ENCODE data around the gene AGO3. TPM values are rescaled to one million over a fixed set of nuclear protein-coding genes. Genes with fewer than 3 reads are reported as not detected.

The AGO3 gene
- total RNA-seq, 1 donor, result 17.2 TPM

DNA sequence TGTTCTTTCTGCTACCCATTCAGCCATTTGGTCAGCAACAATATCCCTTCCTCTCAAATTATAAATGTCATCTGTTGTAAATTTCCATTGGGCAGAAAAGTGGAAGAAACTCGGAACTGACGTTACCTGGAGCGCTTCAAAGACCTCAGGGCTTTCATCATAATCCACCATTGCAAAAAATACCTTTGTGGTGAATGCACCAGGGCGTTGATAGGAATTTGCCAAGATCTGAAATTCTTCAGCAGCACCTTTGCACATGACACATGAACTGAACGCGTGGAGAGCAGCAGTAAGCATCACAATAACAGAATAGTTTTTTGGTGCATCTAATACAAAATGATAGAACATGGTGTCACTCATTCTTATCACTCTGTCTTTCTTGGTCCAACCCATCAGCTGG, 149.9 kb downstream of the AGO3 start:
- no peak for DNase-seq (ENCODE audit: low read depth in 2 of 3, low spot score in 2 of 3)

DNA sequence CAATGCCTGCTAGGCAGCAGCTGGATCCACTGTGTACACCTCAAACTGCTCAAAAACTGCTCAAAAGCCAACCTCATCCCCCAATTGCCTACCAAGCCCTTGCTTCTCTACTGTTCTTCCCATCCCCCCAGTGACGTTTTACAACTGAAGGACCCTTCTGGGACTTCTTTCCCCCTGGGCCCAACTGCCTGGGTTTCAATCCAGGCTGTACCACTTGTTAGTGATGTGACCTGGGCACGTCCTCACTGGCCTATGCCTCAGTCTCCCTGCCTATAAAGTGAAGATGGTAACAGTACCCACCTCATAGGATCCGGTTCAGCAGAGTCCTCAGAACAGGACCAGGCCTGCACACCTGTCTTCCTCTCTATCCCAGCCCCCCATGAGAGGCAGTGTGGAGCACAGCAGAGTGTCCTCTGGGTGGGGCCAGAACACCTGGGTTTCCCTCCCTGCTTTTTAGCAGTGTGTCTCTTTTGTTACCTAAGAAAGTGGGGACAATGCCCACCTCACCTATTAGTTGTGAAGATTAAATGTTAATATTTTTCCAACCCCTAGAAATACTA, 151.1 kb downstream of the AGO3 start:
- no peak for DNase-seq (ENCODE audit: low read depth in 2 of 3, low spot score in 2 of 3)

DNA sequence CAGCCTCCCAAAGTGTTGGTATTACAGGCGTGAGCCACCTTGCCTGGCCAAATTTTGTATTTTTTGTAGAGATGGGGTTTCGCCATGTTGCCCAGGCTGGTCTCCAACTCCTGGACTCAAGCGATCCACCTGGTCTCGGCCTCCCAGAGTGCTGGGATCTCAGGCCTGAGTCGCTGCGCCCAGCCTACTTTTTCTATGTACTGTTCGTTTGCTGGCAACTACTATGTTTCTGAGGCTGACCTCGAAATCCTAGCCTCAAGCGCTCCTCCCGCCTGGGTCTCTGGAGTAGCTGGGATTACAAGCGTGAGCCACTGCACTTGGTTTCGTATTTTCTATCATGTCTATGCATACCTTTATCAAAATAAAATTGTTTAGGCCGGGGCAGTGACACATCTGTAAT, 152.3 kb downstream of the AGO3 start:
- DNase-seq (ENCODE audit: low read depth in 2 of 3, low spot score in 2 of 3), result no peak

DNA sequence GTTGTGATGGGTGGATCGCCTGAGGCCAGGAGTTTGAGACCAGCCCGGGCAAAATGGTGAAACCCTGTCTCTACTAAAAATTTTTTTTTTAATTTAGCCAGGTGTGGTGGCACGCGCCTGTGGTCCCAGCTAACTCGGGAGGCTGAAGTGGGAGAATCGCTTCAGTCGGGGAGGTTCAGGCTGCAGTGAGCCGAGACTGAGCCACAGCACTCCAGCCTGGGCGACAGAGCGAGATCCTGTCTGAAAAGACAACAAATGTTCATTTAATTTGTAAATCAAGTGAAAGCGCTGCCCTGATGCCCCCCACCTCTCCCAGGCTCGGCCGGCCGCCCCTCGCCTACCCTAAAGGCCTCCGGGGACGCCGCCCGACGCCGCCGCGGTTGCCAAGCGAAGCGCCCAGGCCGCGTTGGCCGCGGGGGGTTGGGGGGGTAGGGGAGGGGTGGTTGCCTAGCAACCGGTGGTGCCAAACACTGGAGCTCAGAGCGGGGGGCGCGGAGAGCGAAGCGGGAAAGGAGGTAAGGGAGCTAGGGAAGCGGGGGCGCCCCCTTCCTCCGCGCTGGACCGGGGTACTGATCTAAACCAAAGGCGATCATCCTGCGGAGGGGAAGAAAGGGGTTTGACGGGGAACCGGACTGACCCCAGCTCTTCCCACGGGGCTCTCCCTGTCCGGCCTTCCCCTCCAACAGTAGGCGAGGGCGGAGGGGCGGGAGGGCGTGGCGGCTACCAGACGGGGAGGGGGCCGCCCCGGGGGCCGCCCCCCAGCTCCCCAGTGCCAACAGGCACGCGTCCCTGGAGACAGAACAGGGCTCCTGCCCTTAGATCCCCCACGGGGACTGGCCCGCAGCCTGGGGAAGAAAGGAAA, 153.0 kb downstream of the AGO3 start, which contains the start of gene TEKT2:
Gene TEKT2, plus strand, starts transcription at position 460 of the 862 bp plus-strand sequence. CDS start 828 bp downstream, outside the sequence.
- peak in 2 of 3 donors; percentile 74 to 81 for DNase-seq (ENCODE audit: low read depth in 2 of 3, low spot score in 2 of 3)

DNA sequence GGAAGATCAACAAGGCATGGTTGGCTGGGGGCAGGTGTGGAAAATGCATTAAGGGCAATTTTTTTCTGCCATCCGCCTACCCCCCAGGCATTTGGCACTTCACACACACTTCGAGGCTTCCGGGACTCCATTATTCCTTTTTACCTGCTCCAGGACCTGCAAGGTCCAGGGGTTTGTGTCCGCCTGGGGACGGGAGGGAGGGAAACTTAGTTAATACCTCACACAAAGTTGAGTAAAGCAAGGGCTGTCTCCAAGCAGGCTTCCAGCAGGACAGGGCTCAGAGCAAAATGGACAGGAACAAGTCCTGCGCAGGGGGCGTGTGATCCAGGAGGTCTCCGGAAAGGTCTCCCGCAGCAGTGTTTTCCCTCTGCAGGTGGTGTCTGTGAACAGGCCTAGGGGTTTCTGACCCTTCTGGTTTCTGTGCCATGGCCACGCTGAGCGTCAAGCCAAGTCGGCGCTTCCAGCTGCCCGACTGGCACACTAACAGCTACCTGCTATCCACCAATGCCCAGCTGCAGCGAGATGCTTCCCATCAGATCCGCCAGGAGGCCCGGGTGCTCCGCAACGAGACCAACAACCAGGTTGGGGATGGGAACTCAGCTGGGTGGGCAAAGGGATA, 153.7 kb downstream of the AGO3 start:
- no peak for DNase-seq (ENCODE audit: low read depth in 2 of 3, low spot score in 2 of 3)

DNA sequence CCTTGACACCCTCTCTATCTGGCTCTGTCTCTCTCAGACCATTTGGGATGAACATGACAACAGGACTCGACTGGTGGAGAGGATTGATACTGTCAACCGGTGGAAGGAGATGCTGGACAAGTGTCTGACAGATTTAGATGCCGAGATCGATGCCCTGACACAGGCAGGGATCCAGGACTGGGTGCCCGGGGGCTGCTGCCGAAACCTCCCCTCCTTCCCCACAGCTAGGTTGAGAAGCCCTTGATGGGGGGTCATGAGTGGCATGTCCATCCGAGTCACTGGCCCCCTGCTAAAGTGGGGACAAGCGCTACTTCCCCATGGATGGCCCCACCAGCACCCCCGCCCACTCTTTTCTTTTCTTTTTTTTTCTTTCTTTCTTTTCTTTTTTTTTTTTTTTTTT, 154.2 kb downstream of the AGO3 start:
- no peak for DNase-seq (ENCODE audit: low read depth in 2 of 3, low spot score in 2 of 3)

DNA sequence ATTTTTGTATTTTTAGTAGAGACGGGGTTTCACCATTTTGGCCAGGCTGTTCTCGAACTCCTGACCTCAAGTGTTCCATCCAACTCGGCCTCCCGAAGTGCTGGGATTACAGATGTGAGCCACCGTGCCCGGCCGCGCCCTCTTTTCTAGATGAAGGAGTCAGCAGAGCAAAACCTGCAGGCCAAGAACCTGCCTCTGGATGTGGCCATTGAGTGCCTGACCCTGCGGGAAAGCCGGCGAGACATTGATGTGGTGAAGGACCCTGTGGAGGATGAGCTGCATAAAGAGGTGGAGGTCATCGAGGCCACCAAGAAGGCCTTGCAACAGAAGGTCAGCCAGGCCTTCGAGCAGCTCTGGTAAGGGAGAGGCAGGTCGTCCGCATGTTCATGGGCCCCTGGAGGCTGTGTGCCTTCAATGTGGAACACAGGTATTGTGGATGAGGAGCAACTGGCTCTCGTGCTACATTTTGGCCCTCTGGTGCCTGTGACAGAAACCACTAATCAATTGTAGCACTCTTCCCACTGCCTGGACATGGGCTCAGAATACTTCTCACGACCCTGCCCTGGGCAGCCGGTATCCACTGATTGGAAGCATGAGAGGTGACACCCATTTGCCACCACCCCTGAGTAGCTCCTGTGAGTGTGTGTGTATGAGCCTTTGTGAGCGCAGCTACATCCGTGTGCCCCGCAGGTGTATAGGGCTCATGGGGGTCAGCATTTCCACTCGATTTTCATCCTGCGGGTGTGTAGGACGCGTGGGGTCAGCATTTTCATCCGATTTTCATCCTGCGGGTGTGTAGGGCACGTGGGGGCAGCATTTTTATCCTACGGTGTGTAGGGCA, 155.0 kb downstream of the AGO3 start:
- no peak for DNase-seq (ENCODE audit: low read depth in 2 of 3, low spot score in 2 of 3)

DNA sequence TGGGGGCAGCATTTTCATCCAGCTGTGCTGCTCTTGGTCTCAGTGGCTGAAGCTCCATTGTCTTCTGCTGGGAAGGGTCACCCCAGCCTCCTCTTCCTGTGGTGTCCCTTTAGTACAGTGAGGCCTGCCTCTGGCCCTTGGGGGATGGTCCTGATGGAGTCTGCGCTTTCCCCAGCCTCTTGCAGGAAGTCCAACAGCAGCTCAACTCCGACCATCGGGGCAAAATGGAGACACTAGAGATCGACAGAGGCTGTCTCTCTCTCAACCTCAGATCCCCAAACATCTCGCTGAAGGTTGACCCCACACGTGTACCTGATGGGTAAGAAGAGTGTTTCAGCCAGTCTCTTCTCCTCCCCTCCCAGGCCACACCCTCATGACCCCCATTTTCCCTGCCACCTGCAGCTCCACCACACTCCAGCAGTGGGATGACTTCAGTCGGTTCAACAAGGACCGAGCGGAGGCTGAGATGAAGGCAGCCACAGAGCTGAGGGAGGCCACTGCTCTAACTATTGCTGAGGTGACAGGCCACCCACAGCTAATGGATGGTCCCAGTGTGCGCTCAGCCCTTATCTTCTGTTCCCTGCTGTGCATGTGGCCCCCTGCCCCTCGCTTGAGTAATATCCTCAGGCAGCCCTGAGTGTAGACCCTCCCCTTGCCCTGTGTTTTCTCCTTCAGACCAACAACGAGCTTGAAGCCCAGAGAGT, 155.8 kb downstream of the AGO3 start:
- DNase-seq (ENCODE audit: low read depth in 2 of 3, low spot score in 2 of 3), result no peak

DNA sequence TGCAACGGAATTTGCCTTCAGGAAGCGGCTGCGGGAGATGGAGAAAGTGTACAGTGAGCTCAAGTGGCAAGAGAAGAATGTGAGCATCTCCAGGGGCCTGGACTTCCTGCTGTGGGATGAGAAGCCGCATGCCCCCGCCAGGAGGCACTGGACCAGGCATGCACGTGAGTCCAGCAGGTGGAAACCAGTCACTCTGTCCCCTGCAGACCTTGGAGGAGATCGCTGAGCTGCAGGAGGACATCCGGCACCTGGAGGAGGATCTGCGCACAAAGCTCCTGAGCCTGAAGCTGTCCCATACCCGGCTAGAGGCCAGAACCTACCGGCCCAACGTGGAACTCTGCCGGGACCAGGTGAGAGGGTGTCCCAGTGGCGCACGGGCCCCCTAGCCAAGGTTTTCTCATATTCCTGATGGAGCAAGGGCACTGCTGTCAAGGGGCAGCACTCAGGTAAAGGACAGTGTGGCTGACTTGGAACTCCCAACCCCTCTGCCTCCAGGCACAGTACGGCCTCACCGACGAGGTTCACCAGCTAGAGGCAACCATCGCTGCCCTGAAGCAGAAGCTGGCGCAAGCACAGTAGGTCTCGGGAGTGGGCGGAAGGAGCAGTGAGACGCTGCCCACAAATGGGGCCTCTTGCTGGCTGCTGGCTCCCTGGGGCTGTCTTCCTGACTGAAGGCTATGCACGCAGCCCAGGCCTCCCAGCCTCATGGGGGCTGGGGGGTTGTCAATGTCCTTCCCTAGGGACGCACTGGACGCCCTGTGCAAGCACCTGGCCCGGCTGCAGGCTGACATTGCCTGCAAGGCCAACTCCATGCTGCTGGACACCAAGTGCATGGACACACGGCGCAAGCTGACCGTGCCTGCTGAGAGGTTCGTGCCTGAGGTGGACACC, 156.6 kb downstream of the AGO3 start:
- DNase-seq (ENCODE audit: low read depth in 2 of 3, low spot score in 2 of 3), result no peak

DNA sequence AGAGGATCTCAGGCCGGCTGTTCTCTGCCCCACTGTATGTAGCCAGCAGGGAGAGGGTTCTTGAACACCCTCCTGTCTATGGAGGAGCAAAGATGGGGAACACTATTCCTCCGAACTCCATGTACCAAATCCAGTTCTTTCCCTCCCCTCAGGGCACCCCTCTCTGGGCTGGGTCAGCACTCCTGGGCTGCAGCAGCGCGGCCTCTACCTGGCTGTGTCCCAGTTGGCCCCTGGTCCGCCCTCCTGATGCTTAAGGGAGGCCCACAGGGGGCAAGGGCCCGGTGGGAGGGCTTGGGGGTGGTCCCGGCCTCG, 157.3 kb downstream of the AGO3 start:
- DNase-seq (ENCODE audit: low read depth in 2 of 3, low spot score in 2 of 3), result no peak

DNA sequence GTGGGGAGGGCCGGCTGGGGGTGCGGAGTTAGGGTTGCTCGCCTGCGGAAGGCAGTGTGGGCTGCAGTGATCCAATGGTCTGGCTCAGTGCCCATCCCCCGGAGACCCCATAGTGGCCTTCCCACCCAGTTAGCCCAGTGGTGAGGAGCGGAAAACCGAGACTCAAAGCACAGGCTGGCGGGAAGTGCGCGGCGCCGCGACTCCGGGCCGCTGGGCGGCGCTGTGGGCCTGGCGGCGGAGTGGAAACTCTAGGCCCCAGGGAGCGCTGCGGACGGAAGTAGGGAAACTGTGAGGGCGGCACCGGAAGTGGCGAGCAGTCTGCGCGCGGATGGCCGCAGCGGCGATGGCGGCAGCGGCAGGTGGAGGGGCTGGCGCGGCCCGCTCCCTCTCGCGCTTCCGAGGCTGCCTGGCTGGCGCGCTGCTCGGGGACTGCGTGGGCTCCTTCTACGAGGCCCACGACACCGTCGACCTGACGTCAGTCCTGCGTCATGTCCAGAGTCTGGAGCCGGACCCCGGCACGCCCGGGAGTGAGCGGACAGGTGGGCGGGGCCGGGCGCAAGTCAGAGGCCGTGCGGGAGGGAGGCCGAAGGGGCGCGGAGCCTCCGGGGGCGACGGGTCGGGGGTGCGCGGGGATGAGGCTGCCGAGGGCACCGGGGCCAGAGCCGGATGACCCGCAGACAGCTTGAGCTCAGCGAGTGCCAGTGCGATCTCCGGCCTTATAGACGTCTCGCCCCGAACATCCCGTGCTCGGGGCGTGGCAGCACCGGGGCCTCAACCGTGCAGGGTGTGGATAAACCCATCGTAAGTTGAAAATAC, 157.9 kb downstream of the AGO3 start, which contains the start of gene ADPRS:
Gene ADPRS, plus strand, starts transcription at position 316 of the 816 bp plus-strand sequence. Its CDS starts 13 bp downstream, at position 329.
- DNase-seq (ENCODE audit: low read depth in 2 of 3, low spot score in 2 of 3), result peak; percentile 85 to 90 (median 90)

DNA sequence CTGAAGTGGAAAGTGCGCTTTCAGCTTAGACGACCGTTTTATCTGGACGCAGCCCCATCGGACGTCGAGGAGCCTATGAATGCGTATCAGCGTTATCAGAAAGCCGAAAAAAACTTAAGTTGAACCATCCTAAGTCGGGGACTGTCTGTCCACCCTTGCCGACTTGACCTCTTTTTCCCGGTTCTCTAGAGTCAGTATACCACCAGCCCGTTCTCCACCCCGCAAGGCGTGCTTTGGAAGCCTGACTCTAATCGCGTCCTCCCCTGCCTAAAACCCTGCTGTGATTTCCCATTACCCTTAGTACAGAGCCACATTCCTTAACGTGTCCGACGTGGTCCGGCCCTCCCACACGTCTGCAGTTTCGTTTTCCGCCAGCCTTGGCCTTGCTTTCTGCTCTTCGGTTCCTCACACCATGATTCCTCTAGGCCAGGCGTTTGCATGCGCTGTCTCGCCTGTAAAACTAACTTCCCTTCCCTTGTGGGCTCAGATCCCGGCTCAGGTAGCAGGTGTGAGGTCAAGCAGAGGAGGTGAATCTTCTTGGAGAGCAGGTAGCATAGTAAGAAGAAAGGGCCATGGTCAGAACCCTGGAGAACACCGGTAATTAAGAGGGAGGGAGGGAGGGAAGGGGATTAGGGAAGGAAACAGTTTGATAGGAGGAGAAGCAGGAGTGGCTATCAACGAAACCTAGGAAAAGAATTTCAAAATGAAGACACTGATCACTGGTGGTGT, 158.7 kb downstream of the AGO3 start:
- peak in 1 of 3 donors; percentile 32 for DNase-seq (ENCODE audit: low read depth in 2 of 3, low spot score in 2 of 3)

DNA sequence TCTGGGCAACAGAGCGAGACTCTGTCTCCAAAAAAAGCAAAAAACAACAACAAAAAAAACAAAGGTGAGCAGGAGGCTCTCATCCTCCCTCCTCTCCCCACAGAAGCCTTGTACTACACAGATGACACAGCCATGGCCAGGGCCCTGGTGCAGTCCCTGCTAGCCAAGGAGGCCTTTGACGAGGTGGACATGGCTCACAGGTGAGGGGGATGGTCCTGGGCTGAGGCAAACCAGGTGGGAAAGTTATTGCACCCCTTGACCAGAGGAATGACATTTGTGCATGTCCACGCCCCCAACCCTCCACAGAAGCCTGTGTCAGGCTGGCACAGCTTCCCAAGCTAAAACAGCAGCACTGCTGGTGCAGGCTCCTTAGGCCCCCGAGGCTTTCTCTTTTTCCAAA, 160.2 kb downstream of the AGO3 start:
- no peak for DNase-seq (ENCODE audit: low read depth in 2 of 3, low spot score in 2 of 3)

DNA sequence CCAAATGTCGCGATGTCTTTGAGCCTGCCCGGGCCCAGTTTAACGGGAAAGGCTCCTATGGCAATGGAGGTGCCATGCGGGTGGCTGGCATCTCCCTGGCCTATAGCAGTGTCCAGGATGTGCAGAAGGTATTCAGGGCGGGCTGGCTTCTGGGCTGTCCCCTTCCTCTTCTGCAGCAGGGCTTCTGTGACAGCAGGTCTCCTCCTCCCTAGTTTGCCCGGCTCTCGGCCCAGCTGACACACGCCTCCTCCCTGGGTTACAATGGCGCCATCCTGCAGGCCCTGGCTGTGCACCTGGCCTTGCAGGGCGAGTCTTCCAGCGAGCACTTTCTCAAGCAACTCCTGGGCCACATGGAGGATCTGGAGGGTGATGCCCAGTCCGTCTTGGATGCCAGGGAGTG, 160.8 kb downstream of the AGO3 start:
- DNase-seq (ENCODE audit: low read depth in 2 of 3, low spot score in 2 of 3), result no peak

DNA sequence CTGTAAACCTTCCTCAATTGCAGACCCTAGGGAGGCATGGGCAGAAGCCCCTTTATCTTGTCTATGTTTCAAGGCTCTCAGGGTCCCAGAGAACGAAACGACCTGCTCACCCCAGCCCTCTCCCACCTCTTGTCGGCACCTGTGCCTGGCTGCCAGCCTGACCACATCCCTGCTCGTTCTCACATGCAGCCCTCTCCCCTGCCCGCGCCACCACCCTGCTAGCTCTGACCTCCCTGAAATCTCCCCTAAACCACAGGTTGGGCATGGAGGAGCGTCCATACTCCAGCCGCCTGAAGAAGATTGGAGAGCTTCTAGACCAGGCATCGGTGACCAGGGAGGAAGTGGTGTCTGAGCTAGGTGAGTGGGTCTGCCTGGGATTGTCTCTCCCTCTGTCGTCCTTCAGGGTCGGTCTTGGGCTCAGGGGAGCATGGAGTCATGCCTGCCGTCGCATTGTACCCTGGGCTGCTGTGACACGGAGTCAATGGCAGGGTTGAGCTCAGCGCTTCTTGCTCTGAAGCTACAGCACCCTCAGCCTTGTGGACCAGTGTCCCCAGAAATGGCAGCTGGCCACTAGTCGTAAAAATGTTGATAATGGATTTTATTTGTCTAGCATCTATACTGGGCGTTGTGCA, 161.4 kb downstream of the AGO3 start:
- no peak for DNase-seq (ENCODE audit: low read depth in 2 of 3, low spot score in 2 of 3)

DNA sequence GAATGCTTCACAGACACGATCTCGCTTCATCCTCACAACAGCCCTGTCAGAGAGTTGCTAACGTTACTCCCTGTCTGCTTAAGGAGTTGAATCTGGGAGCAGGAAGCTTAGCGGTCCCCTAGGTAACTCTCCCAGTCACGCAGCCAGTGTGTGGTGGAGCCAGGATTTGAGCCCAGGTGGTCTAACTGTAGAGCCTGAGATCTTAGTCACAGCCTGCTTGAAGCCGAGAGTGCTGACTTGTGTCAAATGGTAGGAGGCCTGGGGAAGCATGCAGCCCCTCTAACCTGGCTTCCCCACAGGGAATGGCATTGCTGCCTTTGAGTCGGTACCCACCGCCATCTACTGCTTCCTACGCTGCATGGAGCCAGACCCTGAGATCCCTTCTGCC, 161.9 kb downstream of the AGO3 start:
- DNase-seq (ENCODE audit: low read depth in 2 of 3, low spot score in 2 of 3), result no peak

DNA sequence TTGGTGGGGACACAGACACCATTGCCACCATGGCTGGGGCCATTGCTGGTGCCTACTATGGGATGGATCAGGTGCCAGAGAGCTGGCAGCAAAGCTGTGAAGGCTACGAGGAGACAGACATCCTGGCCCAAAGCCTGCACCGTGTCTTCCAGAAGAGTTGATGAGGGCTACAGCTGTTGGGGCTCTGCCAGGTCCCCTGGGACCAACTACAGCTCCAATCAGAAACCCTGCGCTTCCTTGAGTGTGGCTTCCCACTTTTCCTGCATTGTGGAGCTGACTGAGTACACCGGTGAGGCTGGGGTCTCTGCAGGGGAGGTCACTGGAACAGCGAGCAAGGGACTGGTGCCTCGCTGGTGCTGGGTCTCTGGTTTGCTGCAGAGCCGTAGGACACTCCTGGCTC, 162.3 kb downstream of the AGO3 start:
- DNase-seq (ENCODE audit: low read depth in 2 of 3, low spot score in 2 of 3), result no peak

Measured in hematopoietic multipotent progenitor cell (in vitro differentiated cells).